ENCODE data around the gene NRIP1.

The NRIP1 gene

GRCh38 chr21:15003463-15004135, 61.2 kb downstream of the NRIP1 start:
- TF ChIP-seq CTCF (IDR thresholded peaks at IDR 0.05; ENCODE audit: unreplicated experiment in 3 of 3): no peak
- H3K4me1 Mint-ChIP-seq: peaks cover 76% of the 10 kb centered on the region

GRCh38 chr21:15001857-15002606, 62.8 kb downstream of the NRIP1 start:
- H3K9me3 Mint-ChIP-seq: no peaks in the 10 kb centered on the region
- peak overlapping the region in 2 of 3 experiments; percentile 1 to 27 for H3K4me3 Mint-ChIP-seq
- H3K36me3 Mint-ChIP-seq (ENCODE audit: low read depth): peaks cover 34% of the 10 kb centered on the region

More at GRCh38 chr21:15003463-15004135, 61.2 kb downstream of the NRIP1 start:
- Mint-ChIP-seq H3K36me3 (ENCODE audit: low read depth) (peaks cover 43% of the 10 kb centered on the region), H3K27me3 (ENCODE audit: low read depth) (no peaks in the 10 kb centered on the region), H3K9me3 (no peaks in the 10 kb centered on the region), H3K27ac (peak overlapping the region; percentile 63 to 78 (median 68)), H3K4me3 (peak overlapping the region; percentile 16 to 51 (median 23))

GRCh38 chr21:15001113-15001512, 63.7 kb downstream of the NRIP1 start:
- no peaks in the 10 kb centered on the region for H3K27me3 Mint-ChIP-seq (ENCODE audit: low read depth)
- peak overlapping the region; percentile 62 to 72 (median 69) for H3K27ac Mint-ChIP-seq
- H3K4me3 Mint-ChIP-seq: no peak overlapping the region
- H3K4me1 Mint-ChIP-seq: peaks cover 65% of the 10 kb centered on the region
- H3K36me3 Mint-ChIP-seq (ENCODE audit: low read depth): peaks cover 30% of the 10 kb centered on the region
- H3K9me3 Mint-ChIP-seq: no peaks in the 10 kb centered on the region
- no peak for TF ChIP-seq CTCF (IDR thresholded peaks at IDR 0.05; ENCODE audit: unreplicated experiment in 3 of 3)

More at GRCh38 chr21:15001857-15002606, 62.8 kb downstream of the NRIP1 start:
- H3K27ac Mint-ChIP-seq: peak overlapping the region; percentile 37 to 80 (median 46)
- H3K4me1 Mint-ChIP-seq: peaks cover 68% of the 10 kb centered on the region
- no peaks in the 10 kb centered on the region for H3K27me3 Mint-ChIP-seq (ENCODE audit: low read depth)
- no peak for TF ChIP-seq CTCF (IDR thresholded peaks at IDR 0.05; ENCODE audit: unreplicated experiment in 3 of 3)

GRCh38 chr21:15000081-15000480, 64.7 kb downstream of the NRIP1 start:
- no peak for TF ChIP-seq CTCF (IDR thresholded peaks at IDR 0.05; ENCODE audit: unreplicated experiment in 3 of 3)
- peaks cover 67% of the 10 kb centered on the region for H3K4me1 Mint-ChIP-seq
- no peaks in the 10 kb centered on the region for H3K27me3 Mint-ChIP-seq (ENCODE audit: low read depth)
- peak overlapping the region; percentile 0 to 12 (median 0) for H3K4me3 Mint-ChIP-seq
- peaks cover 32% of the 10 kb centered on the region for H3K36me3 Mint-ChIP-seq (ENCODE audit: low read depth)
- H3K9me3 Mint-ChIP-seq: no peaks in the 10 kb centered on the region
- H3K27ac Mint-ChIP-seq: peak overlapping the region; percentile 58 to 81 (median 77)

GRCh38 chr21:14998784-14999183, 66.0 kb downstream of the NRIP1 start:
- Mint-ChIP-seq H3K36me3 (ENCODE audit: low read depth) (peaks cover 35% of the 10 kb centered on the region), H3K9me3 (no peaks in the 10 kb centered on the region), H3K4me3 (no peak overlapping the region), H3K27ac (peak overlapping the region; percentile 15 to 84 (median 18)), H3K4me1 (peaks cover 58% of the 10 kb centered on the region), H3K27me3 (ENCODE audit: low read depth) (no peaks in the 10 kb centered on the region)
- no peak for TF ChIP-seq CTCF (IDR thresholded peaks at IDR 0.05; ENCODE audit: unreplicated experiment in 3 of 3)
